DMS114 treated with DMSO at 0.1 percent for 48 hours (cell line): ENCODE measurements around the gene PNKP.

ENCODE experiments used
- DNase-seq: peaks from one replicate; lab custom pipeline; 2025; ENCODE audit not compliant: unreplicated experiment; lab: John Stamatoyannopoulos, UW

The PNKP gene

DNA sequence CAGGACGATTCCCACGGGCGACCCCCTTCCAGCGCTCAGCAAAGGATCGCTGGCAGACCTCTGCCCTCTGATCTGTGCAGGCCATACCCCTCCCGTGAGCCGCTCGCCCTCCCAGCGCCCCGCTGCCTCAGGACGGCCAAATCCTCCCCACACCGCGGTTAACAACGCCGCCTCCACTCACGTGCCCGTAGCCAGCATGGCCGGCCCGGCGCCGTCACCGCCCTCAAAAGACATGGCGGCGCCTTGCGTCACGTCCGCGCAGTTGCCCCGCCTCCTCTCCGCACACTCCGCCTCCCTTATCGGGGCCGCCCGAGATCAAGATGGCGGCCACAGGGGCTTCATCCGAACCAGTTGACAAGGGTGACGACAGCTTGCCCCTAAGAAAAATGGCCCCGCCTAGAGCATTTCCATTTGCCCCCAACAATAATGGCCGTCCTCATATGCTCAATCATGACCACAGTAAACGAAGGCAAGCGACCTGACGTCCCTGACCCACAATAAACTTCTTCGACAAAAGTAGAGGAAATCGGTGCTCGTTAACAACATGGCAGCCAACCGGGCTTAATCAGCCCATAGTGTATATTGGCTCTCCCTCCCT, 9.1 kb upstream of the PNKP start:
- DNase-seq, result peak; percentile 91

GRCh38 chr19:49875857-49876421, 8.6 kb upstream of the PNKP start:
- DNase-seq, result no peak

GRCh38 chr19:49875177-49875576, 7.8 kb upstream of the PNKP start:
- DNase-seq, result no peak

GRCh38 chr19:49874503-49875157, 7.3 kb upstream of the PNKP start:
- no peak for DNase-seq

DNA sequence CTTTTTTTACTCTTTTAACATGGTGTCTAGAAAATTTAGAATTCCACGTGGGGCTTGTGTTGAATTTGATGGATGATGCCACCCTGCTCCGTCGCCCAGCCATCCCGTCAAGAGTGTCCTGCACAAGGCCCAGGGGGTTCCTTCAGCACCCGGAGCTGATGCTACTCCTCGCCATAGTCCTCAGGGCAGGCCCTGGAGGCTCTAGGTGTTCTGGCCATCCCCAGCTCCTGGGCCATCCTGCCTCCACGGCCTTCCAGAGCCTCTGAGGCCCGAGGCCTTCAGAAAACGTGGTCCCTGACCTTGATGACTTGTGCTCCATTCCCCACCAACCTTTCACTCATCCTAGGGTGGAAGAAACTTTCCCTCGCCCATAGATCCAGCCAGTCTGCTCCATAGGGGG, 6.5 kb upstream of the PNKP start:
- no peak for DNase-seq

GRCh38 chr19:49873129-49873521, 5.7 kb upstream of the PNKP start:
- DNase-seq, result no peak

GRCh38 chr19:49872245-49873128, 5.1 kb upstream of the PNKP start:
- DNase-seq, result no peak

- DNase-seq, result no peak
Observed at GRCh38 chr19:49871349-49871985, 4.1 kb upstream of the PNKP start.

DNA sequence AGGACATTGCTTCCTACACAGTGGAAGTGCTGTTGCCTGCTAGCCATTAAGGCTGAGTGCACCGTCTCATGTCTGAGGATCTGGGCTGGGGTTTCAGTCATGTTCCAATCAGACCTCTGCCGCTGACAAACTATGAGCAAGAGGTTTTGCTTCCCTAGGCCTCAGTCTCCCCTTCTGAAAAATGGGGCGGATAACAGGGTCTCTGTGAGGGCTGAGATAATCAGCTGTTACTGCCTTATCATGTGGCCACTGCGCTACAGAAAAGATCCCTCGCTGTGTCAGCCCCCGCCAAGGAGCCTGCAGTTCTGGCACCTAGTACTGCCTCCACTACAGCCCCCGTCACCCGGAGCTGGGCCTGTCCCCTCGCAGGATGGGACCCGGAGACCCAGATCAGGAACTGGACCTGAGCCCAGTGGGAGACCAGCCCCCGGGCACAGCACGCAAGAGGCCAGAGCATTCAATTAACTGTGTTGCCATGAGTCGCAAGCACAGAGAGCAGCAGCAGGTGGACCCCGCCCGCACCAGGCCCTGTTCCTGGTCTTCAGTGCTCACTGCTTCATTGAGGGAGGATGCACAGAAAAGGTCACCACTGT, 3.0 kb upstream of the PNKP start:
- no peak for DNase-seq

GRCh38 chr19:49869484-49870308, 2.3 kb upstream of the PNKP start:
- DNase-seq, result peak; percentile 97

- no peak for DNase-seq
Observed at GRCh38 chr19:49869009-49869483, 1.7 kb upstream of the PNKP start.

DNA sequence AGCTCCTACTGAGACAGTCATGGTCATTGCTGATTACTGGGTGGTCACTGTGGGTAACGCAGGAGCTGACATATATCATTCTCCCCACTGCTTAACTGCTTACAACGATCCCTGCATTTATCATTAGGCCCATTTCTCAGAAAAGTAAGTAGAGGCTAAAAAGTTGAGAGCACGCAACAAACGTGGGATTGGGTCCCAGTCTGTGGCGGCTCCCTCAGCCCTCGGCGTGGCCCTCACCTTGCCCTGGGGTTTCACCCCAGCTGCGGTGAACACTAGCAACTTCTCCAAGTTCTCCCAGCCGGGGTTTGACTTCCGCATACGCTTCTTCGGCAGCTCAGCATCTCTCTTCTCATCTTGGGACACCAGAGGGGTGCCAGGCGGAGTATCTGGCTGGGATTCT, 2.5 kb downstream of the PNKP start:
- no peak for DNase-seq

DNA sequence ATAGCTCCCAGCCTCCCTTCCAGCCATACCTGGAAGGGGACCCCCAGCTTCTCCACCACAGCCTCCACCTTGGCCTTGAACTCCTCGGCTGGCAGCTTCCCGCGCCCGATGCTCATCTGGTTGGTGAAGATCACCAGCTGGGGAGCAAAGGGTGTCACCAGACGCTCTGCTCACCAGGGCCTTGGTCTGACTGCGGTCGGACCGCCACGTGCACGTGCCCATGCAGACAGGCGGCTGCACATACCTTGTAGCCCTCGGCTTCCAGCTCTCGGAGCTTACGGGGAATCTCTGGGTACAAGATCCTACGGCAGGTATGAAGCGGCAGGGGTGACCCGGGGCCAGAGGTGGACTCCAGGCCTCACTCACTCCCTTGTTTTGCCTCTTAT, 3.4 kb downstream of the PNKP start:
- no peak for DNase-seq

DNA sequence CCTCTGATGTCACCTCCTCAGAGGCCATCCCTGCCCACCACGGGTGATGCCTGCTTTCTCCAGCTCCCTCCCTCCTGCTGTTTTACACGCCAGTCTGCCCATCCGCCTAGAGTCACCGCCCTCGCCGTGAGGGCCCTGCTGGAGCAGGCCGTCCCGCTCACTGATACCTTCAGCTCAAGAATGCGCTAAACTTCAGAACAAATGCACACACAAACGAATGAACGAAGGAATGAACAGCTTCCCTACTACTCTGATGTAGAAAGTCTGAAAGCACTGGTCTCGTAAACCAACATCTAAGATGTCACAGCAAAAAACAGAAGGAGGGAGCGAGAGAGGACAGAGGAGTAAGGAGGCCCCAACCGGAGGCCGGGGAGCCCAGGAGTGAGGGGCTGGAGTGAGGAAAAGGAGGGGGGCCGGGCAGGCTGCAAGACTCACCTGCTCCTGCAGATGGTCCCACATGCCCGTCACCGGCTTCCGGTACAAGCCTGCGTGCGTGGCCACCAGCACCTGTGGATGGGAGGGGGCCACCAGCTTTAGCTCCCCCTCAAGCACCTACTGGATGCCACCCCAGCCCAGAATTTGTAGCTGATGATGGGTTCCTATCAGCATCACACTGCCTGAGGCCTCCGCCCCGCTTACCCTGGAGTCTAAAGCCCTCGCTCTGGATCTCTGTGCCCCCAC, 4.0 kb downstream of the PNKP start:
- no peak for DNase-seq

GRCh38 chr19:49862391-49863253, 4.8 kb downstream of the PNKP start:
- peak; percentile 14 for DNase-seq

DNA sequence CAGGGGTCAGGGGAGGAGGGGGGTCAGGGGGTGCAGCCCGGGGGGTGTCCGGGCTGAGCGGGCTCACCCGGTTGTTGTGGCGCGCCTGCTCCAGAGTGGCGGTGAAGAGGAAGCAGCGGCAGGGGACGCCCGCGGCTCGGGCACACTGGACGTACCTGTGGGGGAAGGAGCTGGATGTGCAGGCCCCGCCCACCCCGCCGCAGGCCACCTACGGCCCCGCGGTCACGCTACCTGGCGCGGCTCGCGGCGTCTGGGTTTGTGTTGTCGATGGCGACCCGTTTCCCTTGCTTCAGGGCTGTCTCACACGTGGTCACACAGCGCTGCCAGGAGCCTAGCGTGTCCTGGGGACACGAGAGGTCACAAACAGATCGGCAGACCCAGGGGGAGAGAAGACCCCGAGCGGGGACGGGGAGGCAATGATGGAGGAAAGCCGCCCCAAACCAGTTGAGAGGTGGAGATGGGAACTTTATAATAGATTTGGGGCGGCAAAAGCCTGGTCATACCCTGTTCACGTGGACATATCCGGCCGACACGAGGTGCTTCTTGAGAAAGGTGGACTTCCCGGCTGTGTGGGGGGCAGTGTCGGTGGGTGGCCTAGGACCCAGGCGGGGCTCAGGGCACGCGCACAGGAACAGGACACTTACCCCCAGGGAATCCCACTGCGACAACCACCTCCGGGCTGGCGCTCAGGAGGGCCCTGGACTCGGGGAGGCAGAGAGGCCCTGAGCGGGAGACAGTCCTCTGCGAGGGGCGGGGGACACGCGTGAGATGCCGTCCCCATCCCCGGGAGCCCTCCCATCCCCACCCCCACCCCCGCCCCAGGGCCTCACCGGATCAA, 5.6 kb downstream of the PNKP start:
- no peak for DNase-seq

GRCh38 chr19:49861107-49861506, 6.3 kb downstream of the PNKP start:
- no peak for DNase-seq
